Karpas-422 (cell line): ENCODE measurements around the gene COL25A1. TPM values are rescaled to one million over a fixed set of nuclear protein-coding genes. Genes with fewer than 3 reads are reported as not detected.

Source experiments
- DNase-seq: peaks from one replicate; pipeline ENCODE4 v3.0.0-alpha.2; 2015
- H2AFZ ChIP-seq: fragments of 200-600 bp; sonication (generic); 2 replicates; pipeline ENCODE4 v1.6.1; 2014; ENCODE audit warnings: antibody characterized with exemption, low read length, mixed read lengths
- H3K27ac ChIP-seq: fragments of 200-600 bp; sonication (generic); 2 replicates; pipeline ENCODE4 v1.5.1; 2014; ENCODE audit warnings: mild to moderate bottlenecking, low read length, moderate library complexity
- H3K27me3 ChIP-seq: fragments of 200-600 bp; sonication (generic); 2 replicates; pipeline ENCODE4 v1.6.1; 2014; ENCODE audit warnings: low read length, mixed read lengths
- H3K36me3 ChIP-seq: fragments of 200-600 bp; sonication (generic); 2 replicates; pipeline ENCODE4 v1.6.1; 2014; ENCODE audit warnings: low read length, mixed read lengths; ENCODE audit not compliant: insufficient read depth
- H3K4me1 ChIP-seq: fragments of 200-600 bp; sonication (generic); 2 replicates; pipeline ENCODE4 v1.6.1; 2014; ENCODE audit warnings: mild to moderate bottlenecking, low read length, mixed read lengths
- H3K4me2 ChIP-seq: fragments of 200-600 bp; sonication (generic); 2 replicates; pipeline ENCODE4 v1.6.1; 2014; ENCODE audit warnings: low read length, low read depth, mild to moderate bottlenecking; ENCODE audit not compliant: poor library complexity, severe bottlenecking
- H3K4me3 ChIP-seq: fragments of 200-600 bp; sonication (generic); 2 replicates; pipeline ENCODE4 v1.5.1; 2014; ENCODE audit warnings: mild to moderate bottlenecking, antibody characterized with exemption, low read length, mixed read lengths
- H3K79me2 ChIP-seq: fragments of 200-600 bp; sonication (generic); 2 replicates; pipeline ENCODE4 v1.6.1; 2014; ENCODE audit warnings: mild to moderate bottlenecking, low read length, mixed read lengths
- H3K9ac ChIP-seq: fragments of 200-600 bp; sonication (generic); 2 replicates; pipeline ENCODE4 v1.6.0; 2014; ENCODE audit warnings: low read length
- H3K9me2 ChIP-seq: fragments of 200-600 bp; sonication (generic), shearing (Covaris generic); replicated peaks from 2 replicates; pipeline ENCODE4 v1.6.0; 2014; ENCODE audit warnings: mild to moderate bottlenecking, low read length, moderate library complexity; ENCODE audit not compliant: insufficient read depth
- H3K9me3 ChIP-seq: fragments of 300-700, 200-600 bp; sonication (generic); 2 replicates; pipeline ENCODE4 v1.6.1; 2014; ENCODE audit warnings: low read length, mixed read lengths
- H4K20me1 ChIP-seq: fragments of 200-600 bp; sonication (generic); 2 replicates; pipeline ENCODE4 v1.6.1; 2014; ENCODE audit warnings: mild to moderate bottlenecking, antibody characterized with exemption, low read length, low read depth; ENCODE audit not compliant: insufficient read depth
- total RNA-seq: library from RNA; depleted of rRNA; stranded (reverse); fragments of >200 nt; shearing (Covaris generic); gene quantifications from 2 replicates; pipeline ENCODE4 v1.2.3, GENCODE V29; 2014; ENCODE audit warnings: low replicate concordance

The COL25A1 gene
- total RNA-seq, 1 experiment from 2014 or later, result not detected

DNA sequence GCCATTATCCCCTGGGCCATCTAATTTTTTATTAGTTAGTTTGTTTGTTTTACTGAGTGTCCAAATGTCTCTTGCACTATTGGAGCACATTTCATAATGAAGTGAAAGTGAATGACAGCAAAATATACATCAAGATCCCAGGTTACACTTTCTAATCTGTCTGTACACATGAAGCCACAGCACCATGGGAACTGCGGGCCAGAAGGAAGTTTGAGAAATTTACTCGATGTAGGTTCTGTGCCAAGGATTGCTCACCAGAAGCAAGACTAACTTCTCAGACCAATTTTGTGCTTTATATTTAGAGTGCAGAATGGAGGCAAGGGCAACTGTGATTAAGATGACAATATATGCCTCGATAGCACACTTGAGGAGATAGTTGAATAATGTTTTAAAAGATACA is 258.0 kb downstream of the COL25A1 start:
- no peak overlapping the region for H3K9ac ChIP-seq
- H3K27me3 ChIP-seq, result no peaks in the 10 kb centered on the region; the same call in 1 of the 2 replicates
- no peak overlapping the region for H3K4me3 ChIP-seq
- H3K36me3 ChIP-seq, result no peaks in the 10 kb centered on the region
- H3K27ac ChIP-seq, result no peak overlapping the region
- H3K4me2 ChIP-seq, result no peak overlapping the region
- no peaks in the 10 kb centered on the region for H3K4me1 ChIP-seq
- no peaks in the 10 kb centered on the region for H3K9me3 ChIP-seq
- no peaks in the 10 kb centered on the region for H3K79me2 ChIP-seq
- no peaks in the 10 kb centered on the region for H4K20me1 ChIP-seq
- H3K9me2 ChIP-seq, result no peaks in the 10 kb centered on the region
- DNase-seq, result no peak
- H2AFZ ChIP-seq, result no peak overlapping the region

DNA sequence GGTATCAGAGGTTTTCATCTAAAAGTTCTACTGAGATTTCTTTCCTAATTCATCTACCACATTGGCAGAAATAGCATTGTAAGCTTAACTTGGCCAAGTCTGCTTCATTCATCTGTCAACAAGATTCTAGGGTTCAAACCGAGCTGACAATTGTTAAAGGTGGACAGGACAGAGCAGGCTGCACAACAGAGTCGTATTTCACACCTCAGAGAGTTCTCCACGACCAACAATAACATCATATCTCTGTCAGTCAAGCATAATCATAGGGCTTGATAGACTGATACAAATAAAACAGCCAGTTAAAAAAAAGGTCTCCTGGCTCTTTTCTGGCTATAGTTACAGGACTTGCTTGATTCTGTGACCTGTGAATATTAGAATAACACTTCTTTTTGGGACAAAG is 259.2 kb downstream of the COL25A1 start:
- H3K4me1 ChIP-seq, result no peaks in the 10 kb centered on the region
- H3K27me3 ChIP-seq, result no peaks in the 10 kb centered on the region; the same call in 1 of the 2 replicates
- H3K27ac ChIP-seq, result no peak overlapping the region
- no peaks in the 10 kb centered on the region for H3K79me2 ChIP-seq
- H3K9ac ChIP-seq, result no peak overlapping the region
- no peak for DNase-seq
- H3K9me2 ChIP-seq, result no peaks in the 10 kb centered on the region
- no peaks in the 10 kb centered on the region for H3K36me3 ChIP-seq
- H3K4me3 ChIP-seq, result no peak overlapping the region
- H4K20me1 ChIP-seq, result no peaks in the 10 kb centered on the region
- H3K4me2 ChIP-seq, result no peak overlapping the region
- no peak overlapping the region for H2AFZ ChIP-seq
- H3K9me3 ChIP-seq, result no peaks in the 10 kb centered on the region

DNA sequence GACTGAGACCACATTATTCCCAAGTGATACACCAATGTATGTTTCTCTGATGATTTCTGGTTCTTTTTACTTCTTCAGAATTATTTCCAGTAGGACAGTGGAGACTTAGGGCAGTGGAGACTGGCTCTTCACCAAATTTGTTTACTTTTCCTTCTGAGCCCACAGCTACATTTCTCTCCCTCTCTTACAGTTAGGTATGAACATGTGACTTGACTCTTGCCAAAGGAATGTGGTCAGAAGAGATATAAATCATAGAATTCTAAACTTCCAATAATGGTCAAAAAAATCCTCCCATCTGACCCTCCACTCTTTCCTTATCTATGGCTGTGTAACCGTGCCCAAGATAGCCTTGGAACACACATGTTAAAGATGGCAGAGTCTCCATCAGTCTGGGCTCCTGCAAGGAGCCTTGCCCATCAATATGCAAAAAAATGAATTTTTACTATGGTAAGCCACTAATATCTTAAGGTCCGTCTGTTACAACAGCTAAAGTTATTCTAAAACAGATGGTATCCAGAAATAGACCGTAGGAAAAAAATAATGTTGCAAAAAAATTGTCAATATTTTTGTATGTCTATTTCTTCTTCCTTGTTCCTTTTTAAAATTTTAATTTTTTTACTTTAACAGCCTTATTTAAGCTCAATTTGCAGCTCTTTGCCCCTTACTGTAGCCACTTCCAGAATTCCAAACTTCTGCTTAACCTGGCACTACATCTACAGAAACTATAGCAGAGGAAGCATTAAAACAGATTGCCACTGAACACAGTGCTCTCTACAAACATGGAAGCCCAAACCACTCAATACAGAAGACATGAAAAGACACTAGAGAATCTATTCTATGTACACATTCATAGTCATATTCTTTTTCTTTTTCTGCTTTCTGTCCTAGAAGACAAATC is 260.7 kb downstream of the COL25A1 start:
- Histone ChIP-seq H4K20me1 (no peaks in the 10 kb centered on the region), H3K4me1 (no peaks in the 10 kb centered on the region), H3K27ac (no peak overlapping the region), H3K36me3 (no peaks in the 10 kb centered on the region), H3K4me3 (no peak overlapping the region), H3K9ac (no peak overlapping the region), H3K4me2 (no peak overlapping the region), H2AFZ (no peak overlapping the region), H3K27me3 (no peaks in the 10 kb centered on the region; the same call in 1 of the 2 replicates), H3K9me3 (no peaks in the 10 kb centered on the region), H3K79me2 (no peaks in the 10 kb centered on the region), H3K9me2 (no peaks in the 10 kb centered on the region)
- DNase-seq, result no peak

DNA sequence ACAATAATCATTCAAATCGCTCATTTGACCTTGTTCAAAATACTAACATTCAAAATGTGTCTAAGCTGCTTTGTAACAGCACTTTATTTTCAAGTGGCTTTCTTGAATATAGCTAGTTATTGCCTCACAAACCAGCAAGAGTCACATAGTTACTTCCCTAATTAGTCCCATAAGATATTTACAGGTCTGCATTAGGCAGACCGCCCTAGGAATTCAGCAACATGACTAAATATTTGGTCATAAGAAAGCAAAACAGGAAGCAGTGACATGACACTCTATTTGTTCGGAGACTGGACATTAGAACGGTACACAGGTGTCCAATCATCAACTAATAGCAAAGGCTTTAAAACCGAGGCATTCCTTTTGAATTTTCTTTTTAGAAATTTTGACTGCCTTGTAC is 262.0 kb downstream of the COL25A1 start:
- Histone ChIP-seq H3K27ac (no peak overlapping the region), H4K20me1 (no peaks in the 10 kb centered on the region), H3K9me2 (no peaks in the 10 kb centered on the region), H3K4me1 (no peaks in the 10 kb centered on the region), H3K27me3 (no peaks in the 10 kb centered on the region), H3K4me3 (no peak overlapping the region), H3K9me3 (no peaks in the 10 kb centered on the region), H2AFZ (no peak overlapping the region), H3K79me2 (no peaks in the 10 kb centered on the region), H3K36me3 (no peaks in the 10 kb centered on the region), H3K9ac (no peak overlapping the region), H3K4me2 (no peak overlapping the region)
- no peak for DNase-seq

DNA sequence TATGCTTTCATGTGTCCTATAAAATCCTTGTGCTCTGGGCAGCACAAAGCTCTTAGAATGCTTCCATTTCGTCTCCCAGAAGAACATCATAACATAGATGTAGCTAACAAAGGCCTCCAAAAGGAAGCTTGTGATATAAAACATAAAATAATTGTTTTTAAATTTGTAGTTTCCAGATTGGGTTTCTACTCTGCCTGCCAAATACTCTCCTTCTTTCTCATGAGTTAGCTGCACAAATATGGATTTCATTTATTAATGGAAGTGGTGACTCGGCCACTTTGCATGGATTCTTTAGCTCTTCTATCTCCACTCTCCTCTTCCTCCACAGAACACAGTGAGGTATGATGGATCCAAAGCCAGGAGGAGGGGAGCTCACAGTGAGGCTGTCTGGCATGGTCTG is 265.4 kb downstream of the COL25A1 start:
- DNase-seq, result no peak
- Histone ChIP-seq H3K36me3 (no peaks in the 10 kb centered on the region), H3K27ac (no peak overlapping the region), H4K20me1 (no peaks in the 10 kb centered on the region), H3K27me3 (no peaks in the 10 kb centered on the region), H3K4me2 (no peak overlapping the region), H3K9ac (no peak overlapping the region), H3K9me2 (no peaks in the 10 kb centered on the region), H3K4me1 (no peaks in the 10 kb centered on the region), H3K4me3 (no peak overlapping the region), H3K9me3 (no peaks in the 10 kb centered on the region), H2AFZ (no peak overlapping the region), H3K79me2 (no peaks in the 10 kb centered on the region)

DNA sequence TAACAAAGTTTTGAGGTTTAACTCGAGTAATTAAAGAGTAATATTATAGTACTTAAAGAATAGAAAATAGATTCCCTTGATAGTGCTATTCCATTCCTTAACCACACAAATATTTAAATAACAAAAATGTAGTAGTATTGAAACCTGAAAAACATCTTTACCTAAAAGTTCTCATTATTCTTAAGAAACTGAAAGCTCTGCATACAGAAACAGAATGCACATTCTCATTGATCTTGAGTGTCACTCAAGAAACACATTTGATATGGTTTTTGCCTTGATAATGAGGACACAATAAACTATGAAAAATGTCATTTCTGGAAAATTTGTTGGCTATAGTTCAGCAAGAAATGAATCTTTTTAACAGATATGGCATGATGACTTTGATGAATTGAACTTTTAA is 268.5 kb downstream of the COL25A1 start:
- Histone ChIP-seq H3K9me2 (no peaks in the 10 kb centered on the region), H3K4me1 (no peaks in the 10 kb centered on the region), H3K27me3 (no peaks in the 10 kb centered on the region), H3K4me2 (no peak overlapping the region), H3K9ac (no peak overlapping the region), H3K79me2 (no peaks in the 10 kb centered on the region), H3K36me3 (no peaks in the 10 kb centered on the region), H4K20me1 (no peaks in the 10 kb centered on the region), H2AFZ (no peak overlapping the region), H3K9me3 (no peaks in the 10 kb centered on the region), H3K4me3 (no peak overlapping the region), H3K27ac (no peak overlapping the region)
- DNase-seq, result no peak

DNA sequence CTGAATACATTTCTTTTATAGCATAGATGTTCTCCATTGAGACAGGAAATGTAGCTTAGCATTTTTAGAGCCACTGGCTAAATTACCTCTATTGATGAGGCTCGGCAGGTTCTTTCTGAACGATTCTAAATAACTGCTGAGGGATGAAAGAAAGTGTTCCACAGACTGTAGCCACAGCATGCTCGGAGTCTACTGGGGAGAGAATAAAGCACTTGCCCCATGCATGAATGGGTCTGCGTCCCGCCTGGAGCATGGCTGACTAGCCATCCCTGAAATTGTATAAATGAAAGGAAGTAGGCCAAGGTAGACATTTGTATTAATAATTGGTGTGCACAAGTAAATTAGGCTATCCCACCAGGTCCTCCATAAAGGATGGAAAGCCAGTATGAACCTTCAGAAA is 269.8 kb downstream of the COL25A1 start:
- H3K79me2 ChIP-seq, result no peaks in the 10 kb centered on the region
- H3K27me3 ChIP-seq, result no peaks in the 10 kb centered on the region
- H3K4me1 ChIP-seq, result no peaks in the 10 kb centered on the region
- no peaks in the 10 kb centered on the region for H4K20me1 ChIP-seq
- H3K4me2 ChIP-seq, result no peak overlapping the region
- no peak overlapping the region for H3K27ac ChIP-seq
- no peak overlapping the region for H3K4me3 ChIP-seq
- H2AFZ ChIP-seq, result no peak overlapping the region
- H3K9ac ChIP-seq, result no peak overlapping the region
- DNase-seq, result no peak
- H3K9me2 ChIP-seq, result no peaks in the 10 kb centered on the region
- H3K36me3 ChIP-seq, result no peaks in the 10 kb centered on the region
- H3K9me3 ChIP-seq, result no peaks in the 10 kb centered on the region

DNA sequence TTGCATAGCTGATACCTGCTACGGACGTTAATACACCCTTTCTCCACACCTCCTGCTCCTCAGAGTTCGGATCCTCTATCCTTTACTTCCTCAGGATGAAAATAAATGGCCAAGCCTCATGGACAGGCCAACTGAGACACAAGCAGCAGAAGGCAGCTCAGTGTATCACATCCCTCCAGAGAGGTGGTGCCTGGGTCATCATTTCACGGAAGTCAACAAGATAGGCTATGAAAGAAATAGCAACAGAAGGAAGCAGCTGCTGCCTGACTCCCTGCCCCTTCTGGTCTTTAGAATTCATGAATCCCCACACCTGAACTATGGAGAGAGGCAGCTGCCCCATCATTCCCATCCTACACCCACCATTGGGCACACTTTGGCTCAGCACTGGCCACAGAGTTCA is 272.5 kb downstream of the COL25A1 start:
- H3K9me2 ChIP-seq, result no peaks in the 10 kb centered on the region
- no peak overlapping the region for H3K4me3 ChIP-seq
- H3K9ac ChIP-seq, result no peak overlapping the region
- H3K79me2 ChIP-seq, result no peaks in the 10 kb centered on the region
- no peaks in the 10 kb centered on the region for H3K36me3 ChIP-seq
- H4K20me1 ChIP-seq, result no peaks in the 10 kb centered on the region
- no peak overlapping the region for H3K4me2 ChIP-seq
- no peak overlapping the region for H2AFZ ChIP-seq
- no peaks in the 10 kb centered on the region for H3K4me1 ChIP-seq
- DNase-seq, result no peak
- no peaks in the 10 kb centered on the region for H3K27me3 ChIP-seq
- no peak overlapping the region for H3K27ac ChIP-seq
- H3K9me3 ChIP-seq, result no peaks in the 10 kb centered on the region
